Uterus (tissue), 4 donors: ENCODE results near the gene LRRTM3. TPM values are rescaled to one million over a fixed set of nuclear protein-coding genes. Genes with fewer than 3 reads are reported as not detected.

ENCODE experiments used
- DNase-seq, 2 donors: peaks; one replicate each; pipeline ENCODE4 v3.0.0-alpha.2; 2019 to 2020
- H3K27ac ChIP-seq, 2 donors: fragments of 200-600 bp; sonication (generic); 1 replicate in 1 of 2; 2 replicates in 1 of 2; pipeline ENCODE4 v1.5.1; 2016 to 2018
- H3K27me3 ChIP-seq, 2 donors: fragments of 200-600 bp; sonication (generic); one replicate each; pipeline ENCODE4 v1.5.1; 2018 to 2019; ENCODE audit warnings: control low read depth in 1 of 2
- H3K36me3 ChIP-seq, 2 donors: fragments of 200-600 bp; sonication (generic); one replicate each; pipeline ENCODE4 v1.5.1; 2019; ENCODE audit warnings: control low read depth in 1 of 2
- H3K4me1 ChIP-seq, 2 donors: fragments of 200-600 bp; sonication (generic); one replicate each; pipeline ENCODE4 v1.5.1; 2018 to 2019; ENCODE audit warnings: control low read depth in 1 of 2
- H3K4me3 ChIP-seq, 2 donors: fragments of 200-600 bp; sonication (generic); 1 replicate in 1 of 2; 2 replicates in 1 of 2; pipeline ENCODE4 v1.5.1; 2018 to 2019; ENCODE audit warnings: mild to moderate bottlenecking in 1 of 2
- H3K9me3 ChIP-seq, 2 donors: fragments of 200-600 bp; sonication (generic); one replicate each; pipeline ENCODE4 v1.5.1; 2019; ENCODE audit warnings: control low read depth in 1 of 2
- POLR2A ChIP-seq, 2 donors: fragments of 450-650 bp; IDR thresholded peaks; one replicate each; pipeline ENCODE4 v1.6.1; 2016; ENCODE audit warnings: antibody characterized with exemption in 2 of 2, mild to moderate bottlenecking in 1 of 2, moderate library complexity in 1 of 2
- intact Hi-C: fragments of 100-400 bp; cut with DNase I; formaldehyde crosslinking; loops from one replicate; pipeline ENCODE4 v1.15.1; 2023; ENCODE audit warnings: low total_unique reads
- total RNA-seq, 4 donors: library from RNA; depleted of rRNA in 3 of 4; stranded (reverse); fragments of >200 nt in 3 of 4; gene quantifications; one replicate each; pipeline versions ENCODE4 v1.1.0 to v1.2.4, GENCODE V29; 2014 to 2023
- TF ChIP-seq, protein P1 (sequence below), 4 experiments: fragments of 200-600 bp in 2 of 4; fragments of 450-650 bp in 2 of 4; sonication (generic) in 2 of 4; IDR thresholded peaks; one replicate each; pipeline ENCODE4 v1.5.1; 2016 to 2019; ENCODE audit warnings: antibody characterized with exemption in 4 of 4, mild to moderate bottlenecking in 2 of 4, moderate library complexity in 1 of 4
- donor health status: DM: yes; HTN: yes; CAD: no.

The LRRTM3 gene
- total RNA-seq, 4 donors from 2014 or later = 0.40 to 1.9 TPM; not detected in 2

DNA sequence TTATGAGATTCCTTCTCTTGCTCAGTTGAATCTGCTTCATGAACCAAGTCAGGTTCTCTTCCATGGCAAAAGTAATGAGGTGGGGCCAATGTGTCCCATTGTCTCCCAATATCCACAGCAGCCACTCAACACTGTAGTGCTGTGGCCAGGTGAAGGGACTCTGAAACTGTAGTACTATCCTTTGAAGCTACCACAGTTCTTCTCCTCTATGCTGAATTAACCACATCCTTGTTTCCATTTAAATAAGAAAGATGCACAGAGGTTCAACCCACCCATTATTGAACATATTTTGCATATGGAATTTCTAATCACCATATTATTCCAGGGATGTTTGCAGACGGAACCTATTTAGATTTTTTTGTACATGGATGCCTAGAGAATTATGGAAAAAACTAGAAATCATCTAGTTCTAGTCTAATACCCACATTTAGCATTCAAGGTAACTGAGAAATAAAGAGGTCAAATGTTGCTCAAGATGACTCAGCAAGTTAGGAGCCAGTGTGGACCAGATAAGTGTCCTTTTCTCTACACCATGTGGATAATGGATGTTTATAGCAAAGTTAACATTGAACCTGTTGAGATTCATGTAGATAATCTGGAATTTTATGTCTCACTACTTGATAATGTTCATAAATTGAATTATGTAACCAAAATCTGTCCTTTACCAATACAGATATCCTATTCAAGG lies 64.5 kb downstream of the LRRTM3 start:
- no peaks in the 10 kb centered on the region for H3K4me1 ChIP-seq
- no peaks in the 10 kb centered on the region for H3K27me3 ChIP-seq
- H3K9me3 ChIP-seq = no peaks in the 10 kb centered on the region
- H3K4me3 ChIP-seq = no peak overlapping the region
- intact Hi-C loops = no loop called here
- TF ChIP-seq POLR2A (IDR thresholded peaks at IDR 0.05) = no peak
- TF ChIP-seq, protein P1, sequence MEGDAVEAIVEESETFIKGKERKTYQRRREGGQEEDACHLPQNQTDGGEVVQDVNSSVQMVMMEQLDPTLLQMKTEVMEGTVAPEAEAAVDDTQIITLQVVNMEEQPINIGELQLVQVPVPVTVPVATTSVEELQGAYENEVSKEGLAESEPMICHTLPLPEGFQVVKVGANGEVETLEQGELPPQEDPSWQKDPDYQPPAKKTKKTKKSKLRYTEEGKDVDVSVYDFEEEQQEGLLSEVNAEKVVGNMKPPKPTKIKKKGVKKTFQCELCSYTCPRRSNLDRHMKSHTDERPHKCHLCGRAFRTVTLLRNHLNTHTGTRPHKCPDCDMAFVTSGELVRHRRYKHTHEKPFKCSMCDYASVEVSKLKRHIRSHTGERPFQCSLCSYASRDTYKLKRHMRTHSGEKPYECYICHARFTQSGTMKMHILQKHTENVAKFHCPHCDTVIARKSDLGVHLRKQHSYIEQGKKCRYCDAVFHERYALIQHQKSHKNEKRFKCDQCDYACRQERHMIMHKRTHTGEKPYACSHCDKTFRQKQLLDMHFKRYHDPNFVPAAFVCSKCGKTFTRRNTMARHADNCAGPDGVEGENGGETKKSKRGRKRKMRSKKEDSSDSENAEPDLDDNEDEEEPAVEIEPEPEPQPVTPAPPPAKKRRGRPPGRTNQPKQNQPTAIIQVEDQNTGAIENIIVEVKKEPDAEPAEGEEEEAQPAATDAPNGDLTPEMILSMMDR (IDR thresholded peaks at IDR 0.05) = no peak
- no peaks in the 10 kb centered on the region for H3K36me3 ChIP-seq
- no peak for DNase-seq
- no peak overlapping the region for H3K27ac ChIP-seq

DNA sequence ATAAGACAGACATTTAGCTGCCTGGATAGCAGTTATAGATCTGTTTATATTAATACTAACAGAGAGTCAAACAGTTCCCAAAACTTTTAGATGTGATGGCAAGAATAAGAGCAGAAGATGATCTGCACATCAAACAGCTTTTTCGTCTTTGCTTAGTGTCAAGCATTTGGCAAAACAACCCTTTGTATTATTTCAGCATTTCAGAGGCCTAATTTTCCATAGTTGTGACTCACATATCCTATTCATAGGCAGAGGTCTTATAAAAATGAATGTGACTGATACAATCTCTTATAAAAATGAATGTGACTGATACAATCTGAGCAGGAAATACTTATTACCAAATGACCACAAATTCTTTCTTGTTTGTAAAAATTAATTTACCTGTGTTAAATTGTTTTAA lies 71.2 kb downstream of the LRRTM3 start:
- no peak overlapping the region for H3K4me3 ChIP-seq
- H3K27ac ChIP-seq = no peak overlapping the region
- TF ChIP-seq, protein P1 (IDR thresholded peaks at IDR 0.05) = no peak
- no peak for TF ChIP-seq POLR2A (IDR thresholded peaks at IDR 0.05)
- H3K27me3 ChIP-seq = no peaks in the 10 kb centered on the region
- no peaks in the 10 kb centered on the region for H3K9me3 ChIP-seq
- H3K36me3 ChIP-seq = no peaks in the 10 kb centered on the region
- intact Hi-C loops = no loop called here
- no peak for DNase-seq
- H3K4me1 ChIP-seq = no peaks in the 10 kb centered on the region

DNA sequence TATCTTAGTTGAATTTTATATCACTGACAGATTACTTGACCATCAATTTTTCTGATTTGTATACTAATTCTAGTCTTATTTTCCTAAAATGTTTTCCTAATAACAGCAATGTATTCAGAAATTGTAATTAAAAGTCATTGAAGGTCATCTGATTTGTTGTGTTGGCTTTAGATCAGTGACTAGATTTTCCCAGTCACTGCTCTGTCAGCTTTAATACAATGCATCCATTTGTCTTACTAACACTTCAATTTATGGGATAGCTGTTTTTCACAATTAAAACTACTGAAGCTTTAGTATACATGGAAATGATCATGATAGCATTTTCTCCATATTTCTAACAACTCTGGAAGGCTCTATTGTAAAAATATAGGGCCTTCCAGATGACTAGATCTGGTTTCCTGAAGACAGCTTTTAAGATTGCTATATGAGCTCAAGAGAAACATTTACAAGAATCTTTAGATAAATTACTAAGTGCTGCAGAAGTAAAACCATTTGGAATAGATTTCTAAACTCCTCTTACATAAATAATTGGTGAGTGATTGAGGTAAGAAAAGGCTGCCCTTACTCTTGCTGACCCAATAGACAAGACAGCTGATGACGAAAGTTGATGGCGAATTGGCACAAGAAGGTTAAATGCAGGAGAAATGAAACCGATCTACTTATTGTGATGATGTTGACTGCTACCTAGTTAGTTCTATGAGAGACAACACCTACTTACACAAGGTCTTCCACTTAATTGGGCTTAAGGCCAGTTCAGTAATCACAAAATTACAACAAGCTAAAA lies 74.1 kb downstream of the LRRTM3 start:
- DNase-seq = no peak
- H3K27me3 ChIP-seq = no peaks in the 10 kb centered on the region
- no peaks in the 10 kb centered on the region for H3K9me3 ChIP-seq
- H3K36me3 ChIP-seq = no peaks in the 10 kb centered on the region
- TF ChIP-seq POLR2A (IDR thresholded peaks at IDR 0.05) = no peak
- TF ChIP-seq, protein P1 (IDR thresholded peaks at IDR 0.05) = no peak
- no peak overlapping the region for H3K27ac ChIP-seq
- H3K4me1 ChIP-seq = no peaks in the 10 kb centered on the region
- H3K4me3 ChIP-seq = no peak overlapping the region
- intact Hi-C loops = no loop called here

DNA sequence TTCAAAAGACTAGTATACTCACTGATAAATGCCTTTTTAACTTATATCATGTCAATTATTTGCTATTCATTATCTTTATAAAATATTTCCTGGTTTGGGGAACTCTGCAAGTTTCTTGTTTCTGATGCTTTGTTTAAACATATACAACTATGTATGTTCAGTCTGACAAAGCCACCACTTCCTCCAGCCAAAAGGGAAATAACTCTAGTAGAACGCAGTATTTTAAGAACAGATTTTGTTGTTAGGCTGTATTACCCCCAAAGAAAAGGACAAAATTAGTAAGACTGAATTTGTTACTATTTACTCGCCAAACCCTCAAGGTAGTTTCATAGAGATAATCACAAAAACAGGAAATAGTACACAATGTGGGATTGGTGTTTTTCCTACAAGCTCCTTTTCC lies 78.9 kb downstream of the LRRTM3 start:
- Histone ChIP-seq H3K27me3 (no peaks in the 10 kb centered on the region), H3K36me3 (no peaks in the 10 kb centered on the region), H3K9me3 (no peaks in the 10 kb centered on the region), H3K27ac (no peak overlapping the region), H3K4me3 (no peak overlapping the region), H3K4me1 (no peaks in the 10 kb centered on the region)
- DNase-seq = no peak
- intact Hi-C loops = no loop called here
- no peak for TF ChIP-seq POLR2A (IDR thresholded peaks at IDR 0.05)
- TF ChIP-seq, protein P1 (IDR thresholded peaks at IDR 0.05) = no peak

DNA sequence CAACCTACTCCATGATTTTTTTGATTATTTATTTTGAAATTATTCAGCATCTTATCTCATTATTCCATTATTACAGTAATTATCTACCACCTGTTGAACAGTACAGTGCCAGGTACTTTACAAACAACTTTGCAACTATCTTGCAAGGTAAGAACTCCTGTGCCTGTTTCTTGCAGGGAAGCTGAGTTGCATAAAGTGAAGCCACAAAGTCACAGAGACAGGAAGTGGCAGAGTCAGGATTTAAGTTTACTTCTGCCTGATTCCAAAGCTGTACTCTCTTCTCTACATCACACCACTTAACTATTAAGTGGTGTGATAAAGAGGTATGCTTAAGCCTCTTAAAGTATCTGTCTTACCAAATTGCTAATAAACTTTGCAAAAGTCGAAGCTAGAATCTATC lies 80.1 kb downstream of the LRRTM3 start:
- H3K4me3 ChIP-seq = no peak overlapping the region
- no peaks in the 10 kb centered on the region for H3K4me1 ChIP-seq
- no peaks in the 10 kb centered on the region for H3K9me3 ChIP-seq
- DNase-seq = no peak
- TF ChIP-seq, protein P1 (IDR thresholded peaks at IDR 0.05) = no peak
- no peak for TF ChIP-seq POLR2A (IDR thresholded peaks at IDR 0.05)
- intact Hi-C loops = no loop called here
- no peaks in the 10 kb centered on the region for H3K36me3 ChIP-seq
- H3K27ac ChIP-seq = no peak overlapping the region
- no peaks in the 10 kb centered on the region for H3K27me3 ChIP-seq
